H9 (cell line): ENCODE data around the gene COA1. TPM values are rescaled to one million over a fixed set of nuclear protein-coding genes. Genes with fewer than 3 reads are reported as not detected.

ENCODE experiments used
- DNase-seq: peaks from one replicate; pipeline ENCODE4 v3.0.0-alpha.2; 2017
- H2AFZ ChIP-seq: one replicate; pipeline ENCODE4 v1.6.1; 2013; ENCODE audit warnings: mild to moderate bottlenecking, low read length, control low read depth, moderate library complexity
- H2AK5ac ChIP-seq: 2 replicates; pipeline ENCODE4 v1.6.1; 2013; ENCODE audit warnings: low read length, control low read depth, mixed read lengths; ENCODE audit not compliant: insufficient read length
- H2BK120ac ChIP-seq: one replicate; pipeline ENCODE4 v1.6.1; 2013; ENCODE audit warnings: low read depth, mild to moderate bottlenecking, low read length, control low read depth, inconsistent platforms; ENCODE audit not compliant: poor library complexity, severe bottlenecking
- H2BK12ac ChIP-seq: 2 replicates; pipeline ENCODE4 v1.6.1; 2013; ENCODE audit warnings: low read length, control low read depth, mixed read lengths, low read depth; ENCODE audit not compliant: insufficient read length
- H2BK15ac ChIP-seq: 2 replicates; pipeline ENCODE4 v1.6.1; 2013; ENCODE audit warnings: low read depth, low read length, control low read depth
- H2BK20ac ChIP-seq: one replicate; pipeline ENCODE4 v1.6.1; 2013; ENCODE audit warnings: low read depth, mild to moderate bottlenecking, low read length, control low read depth, inconsistent platforms; ENCODE audit not compliant: poor library complexity, severe bottlenecking
- H2BK5ac ChIP-seq: 2 replicates; pipeline ENCODE4 v1.6.1; 2013; ENCODE audit warnings: low read length, control low read depth, mixed read lengths; ENCODE audit not compliant: insufficient read length
- H3K14ac ChIP-seq: 2 replicates; pipeline ENCODE4 v1.6.1; 2013; ENCODE audit warnings: low read length, control low read depth; ENCODE audit not compliant: insufficient read depth
- H3K18ac ChIP-seq: 2 replicates; pipeline ENCODE4 v1.6.1; 2013; ENCODE audit warnings: low read depth, mild to moderate bottlenecking, mixed read lengths, low read length, control low read depth; ENCODE audit not compliant: insufficient read length
- H3K23ac ChIP-seq: 2 replicates; pipeline ENCODE4 v1.6.1; 2013; ENCODE audit warnings: low read length, control low read depth, mixed read lengths, low read depth; ENCODE audit not compliant: insufficient read length
- H3K23me2 ChIP-seq: 2 replicates; pipeline ENCODE4 v1.6.1; 2013; ENCODE audit warnings: low read depth, mild to moderate bottlenecking, mixed read lengths, low read length, control low read depth; ENCODE audit not compliant: insufficient read length, poor library complexity, severe bottlenecking
- H3K27ac ChIP-seq: 2 replicates; pipeline ENCODE4 v1.5.1; 2013; ENCODE audit warnings: low read length, control low read depth, mixed read lengths, low read depth; ENCODE audit not compliant: insufficient read length
- H3K27me3 ChIP-seq: 2 replicates; pipeline ENCODE4 v1.6.1; 2013; ENCODE audit warnings: low read length, control low read depth, inconsistent platforms; ENCODE audit not compliant: insufficient read depth
- H3K4ac ChIP-seq: 2 replicates; pipeline ENCODE4 v1.6.1; 2013; ENCODE audit warnings: low read depth, mild to moderate bottlenecking, control low read depth, inconsistent platforms, low read length, moderate library complexity
- H3K4me1 ChIP-seq: 2 replicates; pipeline ENCODE4 v1.6.1; 2013; ENCODE audit warnings: low read length, control low read depth, inconsistent platforms; ENCODE audit not compliant: insufficient read depth
- H3K4me2 ChIP-seq: 2 replicates; pipeline ENCODE4 v1.6.1; 2013; ENCODE audit warnings: low read length, control low read depth, mixed read lengths; ENCODE audit not compliant: insufficient read length, insufficient read depth
- H3K56ac ChIP-seq: 2 replicates; pipeline ENCODE4 v1.6.1; 2013; ENCODE audit warnings: low read depth, mild to moderate bottlenecking, mixed read lengths, low read length, control low read depth; ENCODE audit not compliant: insufficient read length
- H3K79me1 ChIP-seq: 2 replicates; pipeline ENCODE4 v1.6.1; 2013; ENCODE audit warnings: low read depth, mild to moderate bottlenecking, moderate library complexity, low read length, control low read depth, inconsistent platforms; ENCODE audit not compliant: insufficient read depth, poor library complexity, severe bottlenecking
- H3K79me2 ChIP-seq: 2 replicates; pipeline ENCODE4 v1.6.1; 2013; ENCODE audit warnings: low read length, control low read depth, inconsistent platforms; ENCODE audit not compliant: insufficient read depth
- H3K9ac ChIP-seq: 2 replicates; pipeline ENCODE4 v1.6.1; 2013; ENCODE audit warnings: low read length, control low read depth, mixed read lengths; ENCODE audit not compliant: insufficient read length; ENCODE audit errors: extremely low read depth
- H3K9me3 ChIP-seq: one replicate; pipeline ENCODE4 v1.6.1; 2013; ENCODE audit warnings: low read depth, low read length, inconsistent platforms; ENCODE audit not compliant: control insufficient read depth
- H3T11ph ChIP-seq: one replicate; pipeline ENCODE4 v1.6.1; 2013; ENCODE audit warnings: mild to moderate bottlenecking, low read length, control low read depth, inconsistent platforms
- H4K20me1 ChIP-seq: one replicate; pipeline ENCODE4 v1.6.1; 2013; ENCODE audit not compliant: control insufficient read depth, insufficient read length, insufficient read depth
- H4K5ac ChIP-seq: 2 replicates; pipeline ENCODE4 v1.6.1; 2013; ENCODE audit warnings: low read depth, mild to moderate bottlenecking, mixed read lengths, low read length, control low read depth; ENCODE audit not compliant: insufficient read length
- H4K8ac ChIP-seq: replicated peaks from 2 replicates; pipeline ENCODE4 v1.6.1; 2013; ENCODE audit warnings: low read length, control low read depth, mixed read lengths, low read depth; ENCODE audit not compliant: insufficient read length
- H4K91ac ChIP-seq: 2 replicates; pipeline ENCODE4 v1.6.1; 2013; ENCODE audit warnings: low read depth, mild to moderate bottlenecking, moderate library complexity, mixed read lengths, low read length, control low read depth; ENCODE audit not compliant: insufficient read length
- H3K27ac Mint-ChIP-seq, 3 experiments: 2 replicates in 2 of 3; 3 replicates in 1 of 3; pipeline ENCODE4 v1.8.0; 2020 to 2021; ENCODE audit warnings: mixed read lengths in 3 of 3, mild to moderate bottlenecking in 1 of 3, moderate library complexity in 1 of 3
- H3K27me3 Mint-ChIP-seq: 2 replicates; pipeline ENCODE4 v1.8.0; 2021; ENCODE audit warnings: low read depth, mild to moderate bottlenecking, moderate library complexity, mixed read lengths
- H3K36me3 Mint-ChIP-seq, 3 experiments: 2 replicates in 2 of 3; 3 replicates in 1 of 3; pipeline ENCODE4 v1.8.0; 2020 to 2021; ENCODE audit warnings: low read depth in 3 of 3, mixed read lengths in 3 of 3; ENCODE audit not compliant: insufficient read depth in 1 of 3
- H3K4me1 Mint-ChIP-seq, 2 experiments: 2 replicates each; pipeline ENCODE4 v1.8.0; 2020; ENCODE audit warnings: mixed read lengths in 2 of 2
- H3K4me3 Mint-ChIP-seq, 2 experiments: 2 replicates in 1 of 2; 3 replicates in 1 of 2; pipeline ENCODE4 v1.8.0; 2020 to 2021; ENCODE audit warnings: mild to moderate bottlenecking in 2 of 2, mixed read lengths in 2 of 2, moderate library complexity in 1 of 2
- H3K9me3 Mint-ChIP-seq, 2 experiments: 2 replicates in 1 of 2; 3 replicates in 1 of 2; pipeline ENCODE4 v1.8.0; 2020; ENCODE audit warnings: mild to moderate bottlenecking in 2 of 2, mixed read lengths in 2 of 2, moderate library complexity in 1 of 2
- CTCF ChIP-seq: fragments of 200-600 bp; sonication (generic); conservative IDR thresholded peaks from 3 replicates; pipeline ENCODE4 v1.8.0; 2021; ENCODE audit warnings: antibody characterized with exemption, mild to moderate bottlenecking
- WGBS: extraction: QIAGEN DNeasy Blood & Tissue Kit; methylation state at CpG from one replicate; pipeline ENCODE4 v1.1.7; 2013; ENCODE audit warnings: missing lambda C conversion rate, low lambda C conversion rate, mixed read lengths; ENCODE audit not compliant: insufficient read length; ENCODE audit errors: extremely low coverage; 5-methylcytosine and 5-hydroxymethylcytosine counted together
- total RNA-seq: library from RNA; stranded (reverse); gene quantifications from 2 replicates; pipeline ENCODE4 v1.2.1, GENCODE V29; 2021

COA1 gene
- total RNA-seq, 1 experiment from 2014 or later, result 138 TPM

GRCh38 chr7:43664681-43665080, 64.6 kb downstream of the COA1 start:
- no peak overlapping the region for H2BK5ac ChIP-seq
- DNase-seq, result no peak
- no peak overlapping the region for H4K5ac ChIP-seq
- H3K27me3 ChIP-seq, result no peaks in the 10 kb centered on the region
- H4K8ac ChIP-seq, result no peak overlapping the region
- no peak overlapping the region for H2AK5ac ChIP-seq
- H3K4me2 ChIP-seq, result no peak overlapping the region
- H3K4ac ChIP-seq, result no peak overlapping the region
- H3K9ac ChIP-seq, result no peak overlapping the region
- H3K27ac Mint-ChIP-seq, result no peak overlapping the region; a peak in 1 of 7 replicates
- H2BK12ac ChIP-seq, result no peak overlapping the region
- H3K4me1 Mint-ChIP-seq, result peaks cover 33 to 35% of the 10 kb centered on the region in 2 experiments
- H3K9me3 ChIP-seq, result no peaks in the 10 kb centered on the region
- H3K56ac ChIP-seq, result no peak overlapping the region
- no peak overlapping the region for H4K91ac ChIP-seq
- H3T11ph ChIP-seq, result no peak overlapping the region
- no peak overlapping the region for H2BK120ac ChIP-seq
- H3K14ac ChIP-seq, result no peak overlapping the region
- H3K18ac ChIP-seq, result no peak overlapping the region
- H4K20me1 ChIP-seq, result no peaks in the 10 kb centered on the region
- no peaks in the 10 kb centered on the region for H3K79me1 ChIP-seq
- H2AFZ ChIP-seq, result no peak overlapping the region
- peaks cover 7% of the 10 kb centered on the region; the same call in 1 of the 2 replicates for H3K4me1 ChIP-seq
- peaks cover 9 to 26% of the 10 kb centered on the region in 2 experiments; a peak in 4 of 5 replicates for H3K9me3 Mint-ChIP-seq
- H3K79me2 ChIP-seq, result peaks cover 5% of the 10 kb centered on the region; the same call in 1 of the 2 replicates
- no peaks in the 10 kb centered on the region for H3K23me2 ChIP-seq
- H3K4me3 Mint-ChIP-seq, result no peak overlapping the region
- no peak overlapping the region for H2BK20ac ChIP-seq
- H3K36me3 Mint-ChIP-seq, result peaks cover 32 to 49% (median 35%) of the 10 kb centered on the region in 3 experiments
- H3K27me3 Mint-ChIP-seq, result no peaks in the 10 kb centered on the region
- no peak overlapping the region for H3K23ac ChIP-seq
- H3K27ac ChIP-seq, result no peak overlapping the region
- TF ChIP-seq CTCF, result no peak
- no CpG with 5 or more reads among the region's 1 CpG for WGBS
- no peak overlapping the region for H2BK15ac ChIP-seq
